GM23338 (cell line): ENCODE measurements around the gene TIMM21. TPM values are rescaled to one million over a fixed set of nuclear protein-coding genes. Genes with fewer than 3 reads are reported as not detected.

Experiments
- ATAC-seq: fragments of 200-7000 bp; cut with Tn5 transposase; 3 replicates; pipeline ENCODE4 v1.9.1; 2020
- DNase-seq: peaks from one replicate; pipeline ENCODE4 v3.0.0-alpha.2; 2015; ENCODE audit warnings: low spot score
- H2AFZ ChIP-seq: fragments of 200-600 bp; sonication (generic); 2 replicates; pipeline ENCODE4 v1.8.0; 2016; ENCODE audit warnings: antibody characterized with exemption, mild to moderate bottlenecking, moderate library complexity
- H3F3A ChIP-seq: fragments of 200-600 bp; sonication (generic); replicated peaks from 2 replicates; pipeline ENCODE4 v1.8.0; 2017; ENCODE audit warnings: antibody characterized with exemption, mixed run types, low read depth
- H3K27ac ChIP-seq: fragments of 200-600 bp; sonication (generic); 2 replicates; pipeline ENCODE4 v1.6.1; 2016; ENCODE audit warnings: low read depth
- H3K27me3 ChIP-seq: fragments of 200-600 bp; sonication (generic); 2 replicates; pipeline ENCODE4 v1.8.0; 2016; ENCODE audit warnings: mild to moderate bottlenecking, mixed run types, moderate library complexity; ENCODE audit not compliant: insufficient read depth
- H3K36me3 ChIP-seq: fragments of 200-600 bp; sonication (generic); 2 replicates; pipeline ENCODE4 v1.8.0; 2016; ENCODE audit warnings: mild to moderate bottlenecking; ENCODE audit not compliant: insufficient read depth
- H3K4me1 ChIP-seq: fragments of 200-600 bp; sonication (generic); 2 replicates; pipeline ENCODE4 v1.8.0; 2016; ENCODE audit warnings: mild to moderate bottlenecking, moderate library complexity; ENCODE audit not compliant: insufficient read depth
- H3K4me2 ChIP-seq: fragments of 200-600 bp; sonication (generic); 2 replicates; pipeline ENCODE4 v1.7.1; 2017; ENCODE audit warnings: mixed run types
- H3K4me3 ChIP-seq: fragments of 200-600 bp; sonication (generic); 2 replicates; pipeline ENCODE4 v1.6.1; 2016; ENCODE audit warnings: mixed run types
- H3K79me2 ChIP-seq: fragments of 200-600 bp; sonication (generic); replicated peaks from 2 replicates; pipeline ENCODE4 v1.8.0; 2017; ENCODE audit warnings: mild to moderate bottlenecking; ENCODE audit not compliant: insufficient read depth
- H3K9me2 ChIP-seq: fragments of 200-600 bp; sonication (generic); 2 replicates; pipeline ENCODE4 v1.8.0; 2017; ENCODE audit not compliant: insufficient read depth
- H4K20me1 ChIP-seq: fragments of 200-600 bp; sonication (generic); replicated peaks from 2 replicates; pipeline ENCODE4 v1.8.0; 2017; ENCODE audit warnings: mild to moderate bottlenecking; ENCODE audit not compliant: insufficient read depth
- H3K27ac Mint-ChIP-seq: 2 replicates; pipeline ENCODE4 v1.8.0; 2020; ENCODE audit warnings: inconsistent platforms, mild to moderate bottlenecking, moderate library complexity, mixed read lengths
- H3K27me3 Mint-ChIP-seq: 3 replicates; pipeline ENCODE4 v1.8.0; 2022; ENCODE audit warnings: low read depth, mild to moderate bottlenecking, moderate library complexity, mixed read lengths, inconsistent platforms; ENCODE audit not compliant: insufficient read depth, poor library complexity
- H3K36me3 Mint-ChIP-seq: 3 replicates; pipeline ENCODE4 v1.8.0; 2021; ENCODE audit warnings: low read depth, mild to moderate bottlenecking, inconsistent platforms, moderate library complexity, mixed read lengths
- H3K4me1 Mint-ChIP-seq: 3 replicates; pipeline ENCODE4 v1.8.0; 2020; ENCODE audit warnings: mild to moderate bottlenecking, inconsistent platforms, mixed read lengths
- H3K4me3 Mint-ChIP-seq: 3 replicates; pipeline ENCODE4 v1.8.0; 2021; ENCODE audit warnings: moderate library complexity, mild to moderate bottlenecking, inconsistent platforms, mixed read lengths
- H3K9me3 Mint-ChIP-seq: 3 replicates; pipeline ENCODE4 v1.8.0; 2020; ENCODE audit warnings: moderate library complexity, mild to moderate bottlenecking, inconsistent platforms, mixed read lengths
- CREB1 ChIP-seq: fragments of 250-450 bp; sonication (Bioruptor Pico); IDR thresholded peaks from 2 replicates; pipeline ENCODE4 v1.5.0; 2020; ENCODE audit warnings: low read depth, mild to moderate bottlenecking, moderate library complexity
- EZH2 ChIP-seq: fragments of 200-600 bp; sonication (generic); IDR thresholded peaks from one replicate; pipeline ENCODE4 v1.8.0; 2017; ENCODE audit warnings: antibody characterized with exemption, mild to moderate bottlenecking, low read depth; ENCODE audit not compliant: unreplicated experiment
- EZH2phosphoT487 ChIP-seq: fragments of 200-600 bp; sonication (generic); IDR thresholded peaks from one replicate; pipeline ENCODE4 v1.8.1; 2018; ENCODE audit warnings: antibody characterized with exemption; ENCODE audit not compliant: unreplicated experiment
- JUNB ChIP-seq: IDR thresholded peaks from one replicate; pipeline ENCODE4 v1.6.1; 2016; ENCODE audit warnings: antibody characterized with exemption; ENCODE audit not compliant: unreplicated experiment
- NANOG ChIP-seq: IDR thresholded peaks from 2 replicates; pipeline ENCODE4 v1.6.1; 2016; ENCODE audit warnings: antibody characterized with exemption, borderline replicate concordance
- POLR2AphosphoS5 ChIP-seq: IDR thresholded peaks from 2 replicates; pipeline ENCODE4 v1.6.1; 2016; ENCODE audit warnings: antibody characterized with exemption, low read depth
- STAT1 ChIP-seq: IDR thresholded peaks from one replicate; pipeline ENCODE4 v1.6.1; 2016; ENCODE audit warnings: antibody characterized with exemption; ENCODE audit not compliant: unreplicated experiment
- ZNF114 ChIP-seq: fragments of 250-450 bp; sonication (Bioruptor Pico); IDR thresholded peaks from 2 replicates; pipeline ENCODE4 v1.5.0; 2020; ENCODE audit warnings: mild to moderate bottlenecking, moderate library complexity
- polyA plus RNA-seq: library from polyadenylated mRNA; unstranded; fragments of >200 nt; fragmentation: Nextera tagmentation; extraction: Ambion mirVana; gene quantifications from 2 replicates; pipeline ENCODE4 v1.2.1, GENCODE V29; 2016
- total RNA-seq: library from RNA; depleted of rRNA; stranded (reverse); fragments of >200 nt; shearing (Covaris generic); gene quantifications from 2 replicates; pipeline ENCODE4 v1.2.3, GENCODE V29; 2014
- TF ChIP-seq, protein P1 (sequence below): IDR thresholded peaks from 2 replicates; pipeline ENCODE4 v1.6.1; 2016; ENCODE audit warnings: antibody characterized with exemption
- TF ChIP-seq, protein P2 (sequence below), 2 experiments: fragments of 200-600 bp in 1 of 2; sonication (generic) in 1 of 2; conservative IDR thresholded peaks; 2 replicates each; pipeline versions ENCODE4 v1.5.1 to v1.6.1; 2016 to 2017; ENCODE audit warnings: antibody characterized with exemption in 2 of 2, low read depth in 2 of 2, mild to moderate bottlenecking in 2 of 2, moderate library complexity in 1 of 2
- TF ChIP-seq, protein P3 (sequence below): IDR thresholded peaks from one replicate; pipeline ENCODE4 v1.6.1; 2018; ENCODE audit warnings: antibody characterized with exemption; ENCODE audit not compliant: unreplicated experiment
- TF ChIP-seq, protein P4 (sequence below): fragments of 250-450 bp; sonication (Bioruptor Pico); IDR thresholded peaks from 2 replicates; pipeline ENCODE4 v1.5.0; 2020; ENCODE audit warnings: mild to moderate bottlenecking, moderate library complexity

TIMM21 gene
- total and polyA plus RNA-seq, 2 experiments from 2014 or later: 49.2 to 97.6 TPM

DNA sequence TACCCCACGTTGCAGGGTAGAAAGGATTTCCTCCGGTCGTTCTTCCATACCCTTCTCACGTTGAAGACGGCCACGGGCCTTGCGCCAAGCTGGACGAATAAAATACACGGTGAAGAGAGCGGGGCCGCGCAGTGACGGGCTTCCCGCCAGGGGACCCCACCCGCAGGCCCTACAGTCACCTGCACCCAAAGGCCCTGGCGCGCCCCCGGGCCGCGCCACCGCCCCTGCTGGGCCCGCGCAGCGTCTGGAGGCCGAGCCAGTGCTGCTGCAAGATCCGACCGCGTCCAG is 888 bp upstream of the TIMM21 start (continued):
- TF ChIP-seq NANOG (no peak), EZH2phosphoT487 (no peak), ZNF114 (no peak), POLR2AphosphoS5 (no peak), JUNB (no peak), EZH2 (no peak), CREB1 (no peak)
- TF ChIP-seq, protein P1, sequence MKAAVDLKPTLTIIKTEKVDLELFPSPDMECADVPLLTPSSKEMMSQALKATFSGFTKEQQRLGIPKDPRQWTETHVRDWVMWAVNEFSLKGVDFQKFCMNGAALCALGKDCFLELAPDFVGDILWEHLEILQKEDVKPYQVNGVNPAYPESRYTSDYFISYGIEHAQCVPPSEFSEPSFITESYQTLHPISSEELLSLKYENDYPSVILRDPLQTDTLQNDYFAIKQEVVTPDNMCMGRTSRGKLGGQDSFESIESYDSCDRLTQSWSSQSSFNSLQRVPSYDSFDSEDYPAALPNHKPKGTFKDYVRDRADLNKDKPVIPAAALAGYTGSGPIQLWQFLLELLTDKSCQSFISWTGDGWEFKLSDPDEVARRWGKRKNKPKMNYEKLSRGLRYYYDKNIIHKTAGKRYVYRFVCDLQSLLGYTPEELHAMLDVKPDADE: no peak
- TF ChIP-seq, protein P2, sequence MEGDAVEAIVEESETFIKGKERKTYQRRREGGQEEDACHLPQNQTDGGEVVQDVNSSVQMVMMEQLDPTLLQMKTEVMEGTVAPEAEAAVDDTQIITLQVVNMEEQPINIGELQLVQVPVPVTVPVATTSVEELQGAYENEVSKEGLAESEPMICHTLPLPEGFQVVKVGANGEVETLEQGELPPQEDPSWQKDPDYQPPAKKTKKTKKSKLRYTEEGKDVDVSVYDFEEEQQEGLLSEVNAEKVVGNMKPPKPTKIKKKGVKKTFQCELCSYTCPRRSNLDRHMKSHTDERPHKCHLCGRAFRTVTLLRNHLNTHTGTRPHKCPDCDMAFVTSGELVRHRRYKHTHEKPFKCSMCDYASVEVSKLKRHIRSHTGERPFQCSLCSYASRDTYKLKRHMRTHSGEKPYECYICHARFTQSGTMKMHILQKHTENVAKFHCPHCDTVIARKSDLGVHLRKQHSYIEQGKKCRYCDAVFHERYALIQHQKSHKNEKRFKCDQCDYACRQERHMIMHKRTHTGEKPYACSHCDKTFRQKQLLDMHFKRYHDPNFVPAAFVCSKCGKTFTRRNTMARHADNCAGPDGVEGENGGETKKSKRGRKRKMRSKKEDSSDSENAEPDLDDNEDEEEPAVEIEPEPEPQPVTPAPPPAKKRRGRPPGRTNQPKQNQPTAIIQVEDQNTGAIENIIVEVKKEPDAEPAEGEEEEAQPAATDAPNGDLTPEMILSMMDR (conservative IDR thresholded peaks at IDR 0.05; ENCODE audit: low read depth in 2 of 2): no peak
- TF ChIP-seq, protein P3, sequence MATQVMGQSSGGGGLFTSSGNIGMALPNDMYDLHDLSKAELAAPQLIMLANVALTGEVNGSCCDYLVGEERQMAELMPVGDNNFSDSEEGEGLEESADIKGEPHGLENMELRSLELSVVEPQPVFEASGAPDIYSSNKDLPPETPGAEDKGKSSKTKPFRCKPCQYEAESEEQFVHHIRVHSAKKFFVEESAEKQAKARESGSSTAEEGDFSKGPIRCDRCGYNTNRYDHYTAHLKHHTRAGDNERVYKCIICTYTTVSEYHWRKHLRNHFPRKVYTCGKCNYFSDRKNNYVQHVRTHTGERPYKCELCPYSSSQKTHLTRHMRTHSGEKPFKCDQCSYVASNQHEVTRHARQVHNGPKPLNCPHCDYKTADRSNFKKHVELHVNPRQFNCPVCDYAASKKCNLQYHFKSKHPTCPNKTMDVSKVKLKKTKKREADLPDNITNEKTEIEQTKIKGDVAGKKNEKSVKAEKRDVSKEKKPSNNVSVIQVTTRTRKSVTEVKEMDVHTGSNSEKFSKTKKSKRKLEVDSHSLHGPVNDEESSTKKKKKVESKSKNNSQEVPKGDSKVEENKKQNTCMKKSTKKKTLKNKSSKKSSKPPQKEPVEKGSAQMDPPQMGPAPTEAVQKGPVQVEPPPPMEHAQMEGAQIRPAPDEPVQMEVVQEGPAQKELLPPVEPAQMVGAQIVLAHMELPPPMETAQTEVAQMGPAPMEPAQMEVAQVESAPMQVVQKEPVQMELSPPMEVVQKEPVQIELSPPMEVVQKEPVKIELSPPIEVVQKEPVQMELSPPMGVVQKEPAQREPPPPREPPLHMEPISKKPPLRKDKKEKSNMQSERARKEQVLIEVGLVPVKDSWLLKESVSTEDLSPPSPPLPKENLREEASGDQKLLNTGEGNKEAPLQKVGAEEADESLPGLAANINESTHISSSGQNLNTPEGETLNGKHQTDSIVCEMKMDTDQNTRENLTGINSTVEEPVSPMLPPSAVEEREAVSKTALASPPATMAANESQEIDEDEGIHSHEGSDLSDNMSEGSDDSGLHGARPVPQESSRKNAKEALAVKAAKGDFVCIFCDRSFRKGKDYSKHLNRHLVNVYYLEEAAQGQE: no peak

DNA sequence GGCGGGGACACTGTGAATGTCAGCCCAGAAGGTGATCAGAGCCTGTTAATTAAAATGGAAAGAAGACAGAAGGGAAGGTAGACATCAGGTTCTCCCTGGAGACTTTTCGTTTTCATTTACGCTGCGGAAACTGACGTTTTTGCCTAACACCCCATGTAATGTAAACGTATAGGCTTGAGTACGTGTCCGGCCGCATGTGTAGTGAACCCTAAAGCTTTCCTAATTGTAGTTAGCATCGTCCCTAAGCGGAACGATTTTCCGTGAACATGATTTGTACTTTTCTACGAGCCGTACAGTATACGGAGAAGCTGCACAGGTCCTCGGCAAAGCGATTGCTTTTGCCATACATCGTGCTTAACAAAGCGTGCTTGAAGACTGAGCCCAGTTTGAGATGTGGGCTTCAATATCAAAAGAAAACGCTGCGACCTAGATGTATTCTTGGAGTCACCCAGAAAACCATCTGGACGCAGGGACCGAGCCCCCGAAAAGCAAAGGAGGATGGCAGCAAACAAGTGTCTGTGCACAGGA is 284 bp downstream of the TIMM21 start:
- Histone ChIP-seq H3K27me3 (peaks cover 9% of the 10 kb centered on the region; the same call in 1 of the 2 replicates), H3K27ac (no peak overlapping the region), H4K20me1 (peaks cover 6% of the 10 kb centered on the region), H3K36me3 (no peaks in the 10 kb centered on the region), H3K9me2 (no peaks in the 10 kb centered on the region), H3K4me1 (peaks cover 12% of the 10 kb centered on the region), H3F3A (no peaks in the 10 kb centered on the region), H3K4me2 (peak overlapping the region; percentile 84), H3K79me2 (peaks cover 52% of the 10 kb centered on the region), H2AFZ (peak overlapping the region; percentile 56), H3K4me3 (peak overlapping the region; percentile 82)
- DNase-seq (no peak), ATAC-seq (no peak)
- H3K27ac Mint-ChIP-seq: peak overlapping the region; percentile 80
- peaks cover 22% of the 10 kb centered on the region for H3K4me1 Mint-ChIP-seq
- peaks cover 20% of the 10 kb centered on the region for H3K27me3 Mint-ChIP-seq
- peak overlapping the region; percentile 99 for H3K4me3 Mint-ChIP-seq
- peaks cover 10% of the 10 kb centered on the region; the same call in 2 of the 3 replicates for H3K36me3 Mint-ChIP-seq
- H3K9me3 Mint-ChIP-seq: peaks cover 3% of the 10 kb centered on the region; the same call in 1 of the 3 replicates
- TF ChIP-seq STAT1: no peak
- TF ChIP-seq EZH2phosphoT487: no peak
- no peak for TF ChIP-seq ZNF114
- no peak; the same call in 1 of the 2 replicates for TF ChIP-seq POLR2AphosphoS5
- no peak for TF ChIP-seq NANOG
- TF ChIP-seq, protein P4, sequence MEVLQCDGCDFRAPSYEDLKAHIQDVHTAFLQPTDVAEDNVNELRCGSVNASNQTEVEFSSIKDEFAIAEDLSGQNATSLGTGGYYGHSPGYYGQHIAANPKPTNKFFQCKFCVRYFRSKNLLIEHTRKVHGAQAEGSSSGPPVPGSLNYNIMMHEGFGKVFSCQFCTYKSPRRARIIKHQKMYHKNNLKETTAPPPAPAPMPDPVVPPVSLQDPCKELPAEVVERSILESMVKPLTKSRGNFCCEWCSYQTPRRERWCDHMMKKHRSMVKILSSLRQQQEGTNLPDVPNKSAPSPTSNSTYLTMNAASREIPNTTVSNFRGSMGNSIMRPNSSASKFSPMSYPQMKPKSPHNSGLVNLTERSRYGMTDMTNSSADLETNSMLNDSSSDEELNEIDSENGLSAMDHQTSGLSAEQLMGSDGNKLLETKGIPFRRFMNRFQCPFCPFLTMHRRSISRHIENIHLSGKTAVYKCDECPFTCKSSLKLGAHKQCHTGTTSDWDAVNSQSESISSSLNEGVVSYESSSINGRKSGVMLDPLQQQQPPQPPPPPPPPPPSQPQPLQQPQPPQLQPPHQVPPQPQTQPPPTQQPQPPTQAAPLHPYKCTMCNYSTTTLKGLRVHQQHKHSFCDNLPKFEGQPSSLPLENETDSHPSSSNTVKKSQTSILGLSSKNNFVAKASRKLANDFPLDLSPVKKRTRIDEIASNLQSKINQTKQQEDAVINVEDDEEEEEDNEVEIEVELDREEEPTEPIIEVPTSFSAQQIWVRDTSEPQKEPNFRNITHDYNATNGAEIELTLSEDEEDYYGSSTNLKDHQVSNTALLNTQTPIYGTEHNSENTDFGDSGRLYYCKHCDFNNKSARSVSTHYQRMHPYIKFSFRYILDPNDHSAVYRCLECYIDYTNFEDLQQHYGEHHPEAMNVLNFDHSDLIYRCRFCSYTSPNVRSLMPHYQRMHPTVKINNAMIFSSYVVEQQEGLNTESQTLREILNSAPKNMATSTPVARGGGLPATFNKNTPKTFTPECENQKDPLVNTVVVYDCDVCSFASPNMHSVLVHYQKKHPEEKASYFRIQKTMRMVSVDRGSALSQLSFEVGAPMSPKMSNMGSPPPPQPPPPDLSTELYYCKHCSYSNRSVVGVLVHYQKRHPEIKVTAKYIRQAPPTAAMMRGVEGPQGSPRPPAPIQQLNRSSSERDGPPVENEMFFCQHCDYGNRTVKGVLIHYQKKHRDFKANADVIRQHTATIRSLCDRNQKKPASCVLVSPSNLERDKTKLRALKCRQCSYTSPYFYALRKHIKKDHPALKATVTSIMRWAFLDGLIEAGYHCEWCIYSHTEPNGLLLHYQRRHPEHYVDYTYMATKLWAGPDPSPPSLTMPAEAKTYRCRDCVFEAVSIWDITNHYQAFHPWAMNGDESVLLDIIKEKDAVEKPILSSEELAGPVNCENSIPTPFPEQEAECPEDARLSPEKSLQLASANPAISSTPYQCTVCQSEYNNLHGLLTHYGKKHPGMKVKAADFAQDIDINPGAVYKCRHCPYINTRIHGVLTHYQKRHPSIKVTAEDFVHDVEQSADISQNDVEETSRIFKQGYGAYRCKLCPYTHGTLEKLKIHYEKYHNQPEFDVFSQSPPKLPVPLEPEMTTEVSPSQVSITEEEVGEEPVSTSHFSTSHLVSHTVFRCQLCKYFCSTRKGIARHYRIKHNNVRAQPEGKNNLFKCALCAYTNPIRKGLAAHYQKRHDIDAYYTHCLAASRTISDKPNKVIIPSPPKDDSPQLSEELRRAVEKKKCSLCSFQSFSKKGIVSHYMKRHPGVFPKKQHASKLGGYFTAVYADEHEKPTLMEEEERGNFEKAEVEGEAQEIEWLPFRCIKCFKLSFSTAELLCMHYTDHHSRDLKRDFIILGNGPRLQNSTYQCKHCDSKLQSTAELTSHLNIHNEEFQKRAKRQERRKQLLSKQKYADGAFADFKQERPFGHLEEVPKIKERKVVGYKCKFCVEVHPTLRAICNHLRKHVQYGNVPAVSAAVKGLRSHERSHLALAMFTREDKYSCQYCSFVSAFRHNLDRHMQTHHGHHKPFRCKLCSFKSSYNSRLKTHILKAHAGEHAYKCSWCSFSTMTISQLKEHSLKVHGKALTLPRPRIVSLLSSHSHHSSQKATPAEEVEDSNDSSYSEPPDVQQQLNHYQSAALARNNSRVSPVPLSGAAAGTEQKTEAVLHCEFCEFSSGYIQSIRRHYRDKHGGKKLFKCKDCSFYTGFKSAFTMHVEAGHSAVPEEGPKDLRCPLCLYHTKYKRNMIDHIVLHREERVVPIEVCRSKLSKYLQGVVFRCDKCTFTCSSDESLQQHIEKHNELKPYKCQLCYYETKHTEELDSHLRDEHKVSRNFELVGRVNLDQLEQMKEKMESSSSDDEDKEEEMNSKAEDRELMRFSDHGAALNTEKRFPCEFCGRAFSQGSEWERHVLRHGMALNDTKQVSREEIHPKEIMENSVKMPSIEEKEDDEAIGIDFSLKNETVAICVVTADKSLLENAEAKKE (CRISPR knock-in tag): no peak
